ENCODE measurements around the gene HDDC3. TPM values are rescaled to one million over a fixed set of nuclear protein-coding genes. Genes with fewer than 3 reads are reported as not detected.
"Not testable (repeated sequence)": the region's sequence is repeated elsewhere in the genome, so short reads cannot be mapped to it uniquely, and the experiment has no call there.

Gene HDDC3
- total and polyA plus RNA-seq, 5 donors from 2014 or later: 15.6 to 36.2 (median 30.8) TPM

DNA sequence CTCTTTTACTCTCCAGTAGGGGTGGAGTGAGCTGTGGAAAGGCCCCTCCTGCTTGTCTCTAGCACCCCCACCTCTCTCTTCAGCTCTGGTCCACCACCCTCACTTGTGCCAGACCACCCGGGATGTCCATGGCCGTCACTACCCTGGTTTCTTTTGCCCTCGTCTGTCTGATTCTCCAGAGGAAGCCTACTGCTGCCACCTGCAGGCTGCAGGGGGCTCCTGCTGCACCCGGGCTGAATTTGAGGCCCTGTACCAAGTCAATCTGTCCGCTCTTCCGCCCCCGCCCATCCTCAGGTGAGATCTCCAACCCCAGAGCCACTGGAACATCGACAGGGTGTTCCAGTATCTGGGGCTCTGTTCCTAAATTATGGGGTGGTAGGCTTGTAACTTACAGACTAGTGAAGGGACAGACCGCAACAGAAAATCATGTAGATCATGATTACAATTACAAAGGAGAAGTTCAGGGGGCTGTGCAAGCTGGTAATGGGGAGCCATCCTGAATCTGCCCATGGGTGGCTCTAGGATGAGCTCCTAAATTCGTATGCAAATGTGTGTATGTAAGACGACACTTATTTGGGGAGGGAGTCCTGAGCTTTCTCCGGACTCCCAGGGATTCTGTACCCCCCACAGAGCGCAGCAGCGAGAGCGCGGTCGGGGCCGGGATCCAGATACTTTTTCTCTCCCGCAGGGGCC is 2.1 kb upstream of the HDDC3 start:
- Histone ChIP-seq H3K36me3 (ENCODE audit: control insufficient read depth, insufficient read depth, low read length) (peaks cover 9% of the 10 kb centered on the region), H3K27me3 (ENCODE audit: control insufficient read depth, insufficient read depth, low read length) (no peaks in the 10 kb centered on the region), H3K4me1 (ENCODE audit: control insufficient read depth, insufficient read depth, low read length, poor library complexity, severe bottlenecking) (peaks cover 55% of the 10 kb centered on the region), H3K4me3 (ENCODE audit: low read depth, low read length) (peak overlapping the region; percentile 84), H3K27ac (ENCODE audit: insufficient read depth, low read length, poor library complexity, severe bottlenecking) (peak overlapping the region; percentile 79), H3K9me3 (ENCODE audit: control insufficient read depth in 2 of 2, low read length in 2 of 2) (no peaks in the 10 kb centered on the region)
- peak overlapping the region; percentile 91 to 97 (median 93) for H3K27ac Mint-ChIP-seq
- H3K9me3 Mint-ChIP-seq: no peaks in the 10 kb centered on the region
- peaks cover 10 to 62% (median 33%) of the 10 kb centered on the region in 4 donors for H3K4me1 Mint-ChIP-seq
- H3K4me3 Mint-ChIP-seq: peak overlapping the region; percentile 73 to 94 (median 90)
- ATAC-seq (ENCODE audit: low read depth in 2 of 2): peak; percentile 41 to 43
- no peaks in the 10 kb centered on the region for H3K27me3 Mint-ChIP-seq
- H3K36me3 Mint-ChIP-seq: peaks cover 11% of the 10 kb centered on the region
- DNase-seq: peak; percentile 78 to 94 (median 83)

GRCh38 chr15:90933301-90933700 is 952 bp upstream of the HDDC3 start:
- Histone ChIP-seq H3K4me1 (ENCODE audit: control insufficient read depth, insufficient read depth, low read length, poor library complexity, severe bottlenecking) (peaks cover 58% of the 10 kb centered on the region), H3K27me3 (ENCODE audit: control insufficient read depth, insufficient read depth, low read length) (no peaks in the 10 kb centered on the region), H3K9me3 (ENCODE audit: control insufficient read depth in 2 of 2, low read length in 2 of 2) (no peaks in the 10 kb centered on the region), H3K27ac (ENCODE audit: insufficient read depth, low read length, poor library complexity, severe bottlenecking) (peak overlapping the region; percentile 18), H3K4me3 (ENCODE audit: low read depth, low read length) (no peak overlapping the region), H3K36me3 (ENCODE audit: control insufficient read depth, insufficient read depth, low read length) (peaks cover 3% of the 10 kb centered on the region)
- Mint-ChIP-seq H3K36me3 (peaks cover 10% of the 10 kb centered on the region), H3K4me3 (peak overlapping the region in 3 of 4 donors; percentile 59 to 88 (median 63)), H3K27me3 (no peaks in the 10 kb centered on the region), H3K27ac (peak overlapping the region; percentile 41 to 69 (median 52)), H3K9me3 (no peaks in the 10 kb centered on the region), H3K4me1 (peaks cover 11 to 66% (median 37%) of the 10 kb centered on the region in 4 donors)
- DNase-seq (no peak), ATAC-seq (ENCODE audit: low read depth in 2 of 2) (no peak)

GRCh38 chr15:90932660-90932991 is 277 bp upstream of the HDDC3 start:
- H3K4me1 ChIP-seq (ENCODE audit: control insufficient read depth, insufficient read depth, low read length, poor library complexity, severe bottlenecking): peaks cover 58% of the 10 kb centered on the region
- H3K9me3 ChIP-seq (ENCODE audit: control insufficient read depth in 2 of 2, low read length in 2 of 2): no peaks in the 10 kb centered on the region
- peaks cover 8% of the 10 kb centered on the region for H3K36me3 Mint-ChIP-seq
- H3K27ac ChIP-seq (ENCODE audit: insufficient read depth, low read length, poor library complexity, severe bottlenecking): peak overlapping the region; percentile 93
- DNase-seq: no peak
- peak overlapping the region in 2 of 3 donors; percentile 65 to 99 for H3K27ac Mint-ChIP-seq
- H3K4me1 Mint-ChIP-seq: peaks cover 11 to 66% (median 38%) of the 10 kb centered on the region in 4 donors
- H3K27me3 ChIP-seq (ENCODE audit: control insufficient read depth, insufficient read depth, low read length): no peaks in the 10 kb centered on the region
- no peaks in the 10 kb centered on the region for H3K27me3 Mint-ChIP-seq
- H3K4me3 Mint-ChIP-seq: peak overlapping the region; percentile 88 to 99 (median 98)
- H3K9me3 Mint-ChIP-seq: no peaks in the 10 kb centered on the region
- no peak overlapping the region for H3K4me3 ChIP-seq (ENCODE audit: low read depth, low read length)
- no peak for ATAC-seq (ENCODE audit: low read depth in 2 of 2)
- no peaks in the 10 kb centered on the region for H3K36me3 ChIP-seq (ENCODE audit: control insufficient read depth, insufficient read depth, low read length)

DNA sequence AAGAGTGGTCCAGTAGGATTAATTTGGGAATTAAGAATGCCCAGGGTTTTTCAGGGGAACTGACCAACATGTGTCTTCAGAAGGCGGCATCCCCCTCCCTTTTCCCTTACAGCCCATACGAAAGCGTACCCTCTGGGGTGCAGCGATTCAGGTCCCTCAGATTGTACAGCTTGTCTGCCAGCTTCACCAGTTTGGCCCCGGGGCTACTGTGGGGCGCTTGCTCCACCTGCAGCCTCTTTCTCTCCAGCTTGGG is 848 bp downstream of the HDDC3 start:
- no peak for ATAC-seq (ENCODE audit: low read depth in 2 of 2)
- H3K27ac ChIP-seq (ENCODE audit: insufficient read depth, low read length, poor library complexity, severe bottlenecking): peak overlapping the region; percentile 93
- DNase-seq: no peak
- H3K4me1 ChIP-seq (ENCODE audit: control insufficient read depth, insufficient read depth, low read length, poor library complexity, severe bottlenecking): peaks cover 55% of the 10 kb centered on the region
- peaks cover 11 to 61% (median 34%) of the 10 kb centered on the region in 4 donors for H3K4me1 Mint-ChIP-seq
- no peaks in the 10 kb centered on the region for H3K36me3 ChIP-seq (ENCODE audit: control insufficient read depth, insufficient read depth, low read length)
- peak overlapping the region; percentile 94 to 99 (median 99) for H3K27ac Mint-ChIP-seq
- no peaks in the 10 kb centered on the region for H3K9me3 Mint-ChIP-seq
- peak overlapping the region; percentile 88 to 99 (median 98) for H3K4me3 Mint-ChIP-seq
- no peaks in the 10 kb centered on the region for H3K27me3 Mint-ChIP-seq
- H3K9me3 ChIP-seq (ENCODE audit: control insufficient read depth in 2 of 2, low read length in 2 of 2): no peaks in the 10 kb centered on the region
- no peaks in the 10 kb centered on the region for H3K27me3 ChIP-seq (ENCODE audit: control insufficient read depth, insufficient read depth, low read length)
- H3K4me3 ChIP-seq (ENCODE audit: low read depth, low read length): peak overlapping the region; percentile 89
- peaks cover 4% of the 10 kb centered on the region for H3K36me3 Mint-ChIP-seq

DNA sequence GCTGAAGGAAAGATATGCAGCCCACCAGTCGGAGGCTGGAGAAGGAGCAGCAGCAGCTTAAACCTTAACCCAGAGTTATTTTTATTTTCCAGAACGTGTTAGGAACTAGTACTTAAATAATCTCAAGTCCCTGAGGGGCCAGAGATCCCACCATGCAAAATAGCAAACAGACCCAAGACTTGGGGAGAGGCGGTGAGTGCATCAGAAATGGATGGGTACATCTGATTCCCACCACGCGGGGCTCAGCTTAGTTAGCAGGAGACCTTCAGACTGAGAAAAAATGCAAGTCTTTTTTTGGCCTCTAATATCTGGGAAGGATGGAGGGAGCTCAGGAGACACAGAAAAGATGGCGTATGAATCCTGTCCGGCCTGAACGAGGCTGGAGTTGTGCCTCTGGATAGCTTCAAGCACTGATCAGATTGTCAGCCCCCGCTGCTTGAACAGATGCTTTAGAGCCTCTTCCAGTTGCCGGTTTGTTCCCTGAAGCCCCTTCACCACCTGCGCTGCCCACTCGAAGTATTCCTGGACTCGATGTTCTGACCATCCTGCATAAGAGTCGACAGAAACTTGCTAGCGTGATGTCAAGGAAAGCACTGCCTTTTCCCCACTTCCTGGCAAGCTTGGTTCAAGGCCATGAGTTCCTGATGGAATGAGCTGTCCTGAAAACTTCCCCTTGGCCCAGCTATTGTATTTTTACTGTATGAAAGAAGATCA is 1.3 kb downstream of the HDDC3 start:
- no peak for DNase-seq
- no peaks in the 10 kb centered on the region for H3K9me3 Mint-ChIP-seq
- H3K36me3 ChIP-seq (ENCODE audit: control insufficient read depth, insufficient read depth, low read length): no peaks in the 10 kb centered on the region
- H3K4me1 Mint-ChIP-seq: peaks cover 11 to 56% (median 29%) of the 10 kb centered on the region in 4 donors
- no peak for ATAC-seq (ENCODE audit: low read depth in 2 of 2)
- peak overlapping the region; percentile 93 for H3K27ac ChIP-seq (ENCODE audit: insufficient read depth, low read length, poor library complexity, severe bottlenecking)
- H3K36me3 Mint-ChIP-seq: no peaks in the 10 kb centered on the region
- H3K9me3 ChIP-seq (ENCODE audit: control insufficient read depth in 2 of 2, low read length in 2 of 2): no peaks in the 10 kb centered on the region
- peaks cover 51% of the 10 kb centered on the region for H3K4me1 ChIP-seq (ENCODE audit: control insufficient read depth, insufficient read depth, low read length, poor library complexity, severe bottlenecking)
- H3K27me3 Mint-ChIP-seq: no peaks in the 10 kb centered on the region
- peak overlapping the region; percentile 98 to 99 (median 99) for H3K27ac Mint-ChIP-seq
- H3K4me3 ChIP-seq (ENCODE audit: low read depth, low read length): peak overlapping the region; percentile 89
- H3K4me3 Mint-ChIP-seq: peak overlapping the region; percentile 88 to 99 (median 98)
- H3K27me3 ChIP-seq (ENCODE audit: control insufficient read depth, insufficient read depth, low read length): no peaks in the 10 kb centered on the region

DNA sequence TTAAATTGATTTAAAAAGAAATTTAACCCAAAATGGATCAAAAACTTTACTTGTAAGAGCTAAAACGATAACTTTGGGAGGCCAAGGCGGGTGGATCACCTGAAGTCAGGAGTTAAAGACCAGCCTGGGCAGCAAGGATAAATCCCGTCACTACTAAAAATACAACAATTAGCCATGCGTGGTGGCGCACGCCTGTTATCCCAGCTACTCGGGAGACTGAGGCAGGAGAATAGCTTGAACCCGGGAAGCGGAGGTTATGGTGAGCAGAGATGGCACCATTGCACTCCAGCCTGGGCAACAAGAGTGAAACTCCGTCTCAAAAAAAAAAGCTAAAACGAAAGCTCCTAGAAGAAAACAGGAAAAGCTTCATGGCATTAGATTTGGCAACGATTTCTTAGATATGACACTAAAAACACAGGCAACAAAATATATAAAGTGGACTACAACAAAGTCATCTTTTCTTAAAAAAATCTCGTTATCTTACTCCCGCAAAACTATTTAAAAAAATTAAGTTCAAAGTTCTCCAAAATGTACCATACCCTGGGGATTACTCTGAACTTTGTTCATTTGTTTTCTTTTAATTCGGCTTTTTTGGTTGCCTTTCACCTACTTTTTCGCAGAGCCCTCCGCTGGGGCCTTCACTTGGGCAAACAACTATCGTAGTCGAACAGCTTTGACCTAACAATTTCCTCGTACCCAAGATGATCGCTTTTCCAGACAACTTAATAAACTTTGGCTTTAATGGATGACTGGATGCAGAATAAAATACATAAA is 2.9 kb downstream of the HDDC3 start:
- Histone ChIP-seq H3K4me3 (ENCODE audit: low read depth, low read length) (peak overlapping the region; percentile 88), H3K27ac (ENCODE audit: insufficient read depth, low read length, poor library complexity, severe bottlenecking) (peak overlapping the region; percentile 93), H3K4me1 (ENCODE audit: control insufficient read depth, insufficient read depth, low read length, poor library complexity, severe bottlenecking) (peaks cover 38% of the 10 kb centered on the region), H3K27me3 (ENCODE audit: control insufficient read depth, insufficient read depth, low read length) (no peaks in the 10 kb centered on the region), H3K36me3 (ENCODE audit: control insufficient read depth, insufficient read depth, low read length) (no peaks in the 10 kb centered on the region), H3K9me3 (ENCODE audit: control insufficient read depth in 2 of 2, low read length in 2 of 2) (no peaks in the 10 kb centered on the region)
- peak overlapping the region; percentile 88 to 99 (median 98) for H3K4me3 Mint-ChIP-seq
- H3K27ac Mint-ChIP-seq: peak overlapping the region; percentile 96 to 99 (median 98)
- no peaks in the 10 kb centered on the region for H3K36me3 Mint-ChIP-seq
- no peaks in the 10 kb centered on the region for H3K9me3 Mint-ChIP-seq
- no peak for DNase-seq
- no peaks in the 10 kb centered on the region for H3K27me3 Mint-ChIP-seq
- H3K4me1 Mint-ChIP-seq: peaks cover 18 to 45% (median 29%) of the 10 kb centered on the region in 4 donors
- ATAC-seq (ENCODE audit: low read depth in 2 of 2): no peak

- not testable (repeated sequence) for H3K27me3 Mint-ChIP-seq; H3K4me3 ChIP-seq (ENCODE audit: low read depth, low read length); H3K36me3 ChIP-seq (ENCODE audit: control insufficient read depth, insufficient read depth, low read length); H3K9me3 Mint-ChIP-seq; H3K27me3 ChIP-seq (ENCODE audit: control insufficient read depth, insufficient read depth, low read length); ATAC-seq (ENCODE audit: low read depth in 2 of 2); DNase-seq; H3K36me3 Mint-ChIP-seq; H3K27ac ChIP-seq (ENCODE audit: insufficient read depth, low read length, poor library complexity, severe bottlenecking); H3K27ac Mint-ChIP-seq; H3K9me3 ChIP-seq (ENCODE audit: control insufficient read depth in 2 of 2, low read length in 2 of 2)
- H3K4me1 ChIP-seq (ENCODE audit: control insufficient read depth, insufficient read depth, low read length, poor library complexity, severe bottlenecking): peaks cover 32% of the 10 kb centered on the region
- Mint-ChIP-seq H3K4me3 (peak overlapping the region; percentile 50 to 88 (median 58)), H3K4me1 (peaks cover 18 to 36% (median 23%) of the 10 kb centered on the region in 4 donors)
Observed at GRCh38 chr15:90928106-90928505, 4.2 kb downstream of the HDDC3 start.
